HL-60 (cell line): ENCODE data around the gene ZNF597.

Experiments used
- GABPA ChIP-seq: IDR thresholded peaks from 2 replicates; pipeline ENCODE4 v1.6.1; 2012; ENCODE audit warnings: low read depth
- POLR2AphosphoS5 ChIP-seq: IDR thresholded peaks from 2 replicates; pipeline ENCODE4 v1.6.1; 2012; ENCODE audit warnings: low read depth
- SPI1 ChIP-seq: IDR thresholded peaks from 2 replicates; pipeline ENCODE4 v1.6.1; 2012; ENCODE audit warnings: low read depth, mild to moderate bottlenecking, borderline replicate concordance
- TF ChIP-seq, protein P1 (sequence below): IDR thresholded peaks from one replicate; pipeline ENCODE4 v1.5.1; 2011; ENCODE audit warnings: low read length, control low read depth, inconsistent platforms; ENCODE audit not compliant: insufficient read depth
- TF ChIP-seq, protein P2 (sequence below): IDR thresholded peaks from 2 replicates; pipeline ENCODE4 v1.6.1; 2012; ENCODE audit warnings: low read depth; ENCODE audit not compliant: insufficient replicate concordance

DNA sequence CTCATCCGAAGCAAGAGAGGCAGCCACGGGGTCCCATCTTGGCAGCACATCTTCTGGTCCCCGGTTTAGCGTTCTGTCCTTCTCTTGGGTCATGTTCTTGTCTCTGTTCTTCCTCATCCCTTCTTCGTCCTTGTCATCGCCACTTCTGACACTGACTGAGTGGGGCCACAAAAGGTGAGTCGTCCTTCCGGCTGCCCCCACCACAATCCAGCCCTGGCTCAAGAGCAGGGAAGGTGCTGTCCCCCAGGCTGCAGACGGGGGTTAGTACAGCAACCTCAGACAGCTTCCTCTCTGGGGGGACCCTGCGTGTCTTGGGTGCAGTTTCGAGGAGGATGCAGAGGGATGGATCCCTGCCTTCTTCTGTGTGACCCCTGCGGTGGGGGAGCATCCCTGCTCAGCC, 22.0 kb upstream of the ZNF597 start:
- TF ChIP-seq, protein P1, sequence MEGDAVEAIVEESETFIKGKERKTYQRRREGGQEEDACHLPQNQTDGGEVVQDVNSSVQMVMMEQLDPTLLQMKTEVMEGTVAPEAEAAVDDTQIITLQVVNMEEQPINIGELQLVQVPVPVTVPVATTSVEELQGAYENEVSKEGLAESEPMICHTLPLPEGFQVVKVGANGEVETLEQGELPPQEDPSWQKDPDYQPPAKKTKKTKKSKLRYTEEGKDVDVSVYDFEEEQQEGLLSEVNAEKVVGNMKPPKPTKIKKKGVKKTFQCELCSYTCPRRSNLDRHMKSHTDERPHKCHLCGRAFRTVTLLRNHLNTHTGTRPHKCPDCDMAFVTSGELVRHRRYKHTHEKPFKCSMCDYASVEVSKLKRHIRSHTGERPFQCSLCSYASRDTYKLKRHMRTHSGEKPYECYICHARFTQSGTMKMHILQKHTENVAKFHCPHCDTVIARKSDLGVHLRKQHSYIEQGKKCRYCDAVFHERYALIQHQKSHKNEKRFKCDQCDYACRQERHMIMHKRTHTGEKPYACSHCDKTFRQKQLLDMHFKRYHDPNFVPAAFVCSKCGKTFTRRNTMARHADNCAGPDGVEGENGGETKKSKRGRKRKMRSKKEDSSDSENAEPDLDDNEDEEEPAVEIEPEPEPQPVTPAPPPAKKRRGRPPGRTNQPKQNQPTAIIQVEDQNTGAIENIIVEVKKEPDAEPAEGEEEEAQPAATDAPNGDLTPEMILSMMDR, result no peak
- TF ChIP-seq POLR2AphosphoS5 (no peak), GABPA (no peak), SPI1 (no peak)
- TF ChIP-seq, protein P2, sequence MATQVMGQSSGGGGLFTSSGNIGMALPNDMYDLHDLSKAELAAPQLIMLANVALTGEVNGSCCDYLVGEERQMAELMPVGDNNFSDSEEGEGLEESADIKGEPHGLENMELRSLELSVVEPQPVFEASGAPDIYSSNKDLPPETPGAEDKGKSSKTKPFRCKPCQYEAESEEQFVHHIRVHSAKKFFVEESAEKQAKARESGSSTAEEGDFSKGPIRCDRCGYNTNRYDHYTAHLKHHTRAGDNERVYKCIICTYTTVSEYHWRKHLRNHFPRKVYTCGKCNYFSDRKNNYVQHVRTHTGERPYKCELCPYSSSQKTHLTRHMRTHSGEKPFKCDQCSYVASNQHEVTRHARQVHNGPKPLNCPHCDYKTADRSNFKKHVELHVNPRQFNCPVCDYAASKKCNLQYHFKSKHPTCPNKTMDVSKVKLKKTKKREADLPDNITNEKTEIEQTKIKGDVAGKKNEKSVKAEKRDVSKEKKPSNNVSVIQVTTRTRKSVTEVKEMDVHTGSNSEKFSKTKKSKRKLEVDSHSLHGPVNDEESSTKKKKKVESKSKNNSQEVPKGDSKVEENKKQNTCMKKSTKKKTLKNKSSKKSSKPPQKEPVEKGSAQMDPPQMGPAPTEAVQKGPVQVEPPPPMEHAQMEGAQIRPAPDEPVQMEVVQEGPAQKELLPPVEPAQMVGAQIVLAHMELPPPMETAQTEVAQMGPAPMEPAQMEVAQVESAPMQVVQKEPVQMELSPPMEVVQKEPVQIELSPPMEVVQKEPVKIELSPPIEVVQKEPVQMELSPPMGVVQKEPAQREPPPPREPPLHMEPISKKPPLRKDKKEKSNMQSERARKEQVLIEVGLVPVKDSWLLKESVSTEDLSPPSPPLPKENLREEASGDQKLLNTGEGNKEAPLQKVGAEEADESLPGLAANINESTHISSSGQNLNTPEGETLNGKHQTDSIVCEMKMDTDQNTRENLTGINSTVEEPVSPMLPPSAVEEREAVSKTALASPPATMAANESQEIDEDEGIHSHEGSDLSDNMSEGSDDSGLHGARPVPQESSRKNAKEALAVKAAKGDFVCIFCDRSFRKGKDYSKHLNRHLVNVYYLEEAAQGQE, result no peak
